HCT116 (cell line): ENCODE measurements around the gene LRSAM1. TPM values are rescaled to one million over a fixed set of nuclear protein-coding genes. Genes with fewer than 3 reads are reported as not detected.

Experiments used
- ATAC-seq: fragments of 200-7000 bp; cut with Tn5 transposase; 2 replicates; pipeline ENCODE4 v1.9.1; 2020; ENCODE audit warnings: mild to moderate bottlenecking, moderate library complexity
- BruUV-seq: library from RNA; stranded (reverse); fragments of 400-500 nt; replicated peaks from 2 replicates; lab custom pipeline; 2021; lab: Mats Ljungman, UMichigan
- CTCF ChIA-PET: fragments of 300-600 bp; sonication (Branson Sonifier 250); formaldehyde crosslinking; loops from one replicate; lab custom pipeline; 2021; ENCODE audit warnings: antibody characterized with exemption; lab: Charles Lee
- POLR2A ChIA-PET: fragments of 300-600, 350-600 bp; sonication (Branson Sonifier 250); formaldehyde crosslinking; loops from one replicate; lab custom pipeline; 2021; ENCODE audit warnings: antibody characterized with exemption; lab: Charles Lee
- RAD21 ChIA-PET, 2 experiments: fragments of 300-600 bp; sonication (Branson Sonifier 250); formaldehyde crosslinking; loops; one replicate each; lab custom pipeline; 2023; ENCODE audit warnings: low total read pairs in 2 of 2; ENCODE audit not compliant: uncharacterized antibody in 2 of 2, unreplicated experiment in 2 of 2, low non-redundant PET in 1 of 2; lab: Charles Lee
- DNase-seq: peaks from one replicate; pipeline ENCODE4 v3.0.0-alpha.2; 2010; ENCODE audit warnings: low read depth, low spot score
- H2AFZ ChIP-seq: fragments of 200-600 bp; shearing (Covaris generic), sonication (generic); 2 replicates; pipeline ENCODE4 v1.6.1; 2017; ENCODE audit warnings: low read depth, mixed run types, mixed read lengths, antibody characterized with exemption, low read length; ENCODE audit not compliant: poor library complexity, severe bottlenecking
- H3K27ac ChIP-seq: 2 replicates; pipeline ENCODE4 v1.5.1; 2012; ENCODE audit warnings: low read depth, low read length
- H3K27me3 ChIP-seq: fragments of 200-600 bp; sonication (generic); 2 replicates; pipeline ENCODE4 v1.6.1; 2016; ENCODE audit warnings: mixed run types, low read length, mixed read lengths; ENCODE audit not compliant: insufficient read depth
- H3K36me3 ChIP-seq, 2 experiments: fragments of 200-500 bp in 1 of 2; fragments of 200-600 bp in 1 of 2; sonication (Bioruptor generic) in 1 of 2; sonication (generic) in 1 of 2; 2 replicates each; pipeline versions ENCODE4 v1.5.1 to v1.6.1; 2014 to 2016; ENCODE audit warnings: low read length in 2 of 2, inconsistent platforms in 1 of 2, mixed read lengths in 1 of 2, mixed run types in 1 of 2; ENCODE audit not compliant: insufficient read depth in 2 of 2, control insufficient read depth in 1 of 2
- H3K4me1 ChIP-seq, 2 experiments: fragments of 200-600 bp in 1 of 2; sonication (generic) in 1 of 2; 2 replicates each; pipeline versions ENCODE4 v1.5.1 to v1.6.1; 2012 to 2017; ENCODE audit warnings: low read length in 2 of 2, inconsistent platforms in 1 of 2, mild to moderate bottlenecking in 1 of 2, mixed read lengths in 1 of 2, mixed run types in 1 of 2, moderate library complexity in 1 of 2; ENCODE audit not compliant: insufficient read depth in 2 of 2, control insufficient read depth in 1 of 2
- H3K4me2 ChIP-seq: fragments of 200-600 bp; sonication (generic); 2 replicates; pipeline ENCODE4 v1.6.1; 2017; ENCODE audit warnings: mixed run types, low read length, mixed read lengths
- H3K4me3 ChIP-seq, 2 experiments: fragments of 200-600 bp in 1 of 2; sonication (generic) in 1 of 2; replicated peaks in 1 of 2; 2 replicates each; pipeline ENCODE4 v1.5.1; 2011 to 2016; ENCODE audit warnings: low read length in 2 of 2, control low read depth in 1 of 2, low read depth in 1 of 2, mild to moderate bottlenecking in 1 of 2, mixed read lengths in 1 of 2, mixed run types in 1 of 2
- H3K79me2 ChIP-seq: fragments of 200-600 bp; sonication (generic); 2 replicates; pipeline ENCODE4 v1.6.1; 2017; ENCODE audit warnings: mild to moderate bottlenecking, mixed run types, low read length, moderate library complexity, mixed read lengths; ENCODE audit not compliant: insufficient read depth
- H3K9ac ChIP-seq: fragments of 200-600 bp; sonication (generic); 2 replicates; pipeline ENCODE4 v1.6.1; 2016; ENCODE audit warnings: low read length, mixed read lengths
- H3K9me2 ChIP-seq: fragments of 200-600 bp; sonication (generic), shearing (Covaris generic); 2 replicates; pipeline ENCODE4 v1.6.1; 2017; ENCODE audit warnings: mixed run types, mild to moderate bottlenecking, moderate library complexity; ENCODE audit not compliant: insufficient read depth
- H3K9me3 ChIP-seq, 2 experiments: fragments of 200-500 bp in 1 of 2; fragments of 200-600 bp in 1 of 2; sonication (Bioruptor generic) in 1 of 2; sonication (generic) in 1 of 2; 2 replicates each; pipeline ENCODE4 v1.6.1; 2014 to 2017; ENCODE audit warnings: low read length in 2 of 2, mixed read lengths in 2 of 2, inconsistent platforms in 1 of 2, low read depth in 1 of 2, mild to moderate bottlenecking in 1 of 2, mixed run types in 1 of 2, moderate library complexity in 1 of 2; ENCODE audit not compliant: control insufficient read depth in 1 of 2, insufficient read depth in 1 of 2
- H4K20me1 ChIP-seq: fragments of 200-600 bp; sonication (generic), shearing (Covaris generic); 2 replicates; pipeline ENCODE4 v1.6.1; 2017; ENCODE audit warnings: mixed run types, mild to moderate bottlenecking, moderate library complexity; ENCODE audit not compliant: insufficient read depth
- CBX3 ChIP-seq: IDR thresholded peaks from 2 replicates; pipeline ENCODE4 v1.6.1; 2012; ENCODE audit warnings: low read depth
- CEBPB ChIP-seq: IDR thresholded peaks from 2 replicates; pipeline ENCODE4 v1.6.1; 2012; ENCODE audit warnings: low read depth
- EGR1 ChIP-seq: IDR thresholded peaks from 2 replicates; pipeline ENCODE4 v1.6.1; 2012; ENCODE audit warnings: low read depth
- ELF1 ChIP-seq: IDR thresholded peaks from 2 replicates; pipeline ENCODE4 v1.6.1; 2012; ENCODE audit warnings: low read depth, borderline replicate concordance
- EZH2phosphoT487 ChIP-seq: fragments of 200-600 bp; IDR thresholded peaks from 2 replicates; pipeline ENCODE4 v1.6.1; 2018; ENCODE audit warnings: antibody characterized with exemption, borderline replicate concordance
- FOSL1 ChIP-seq: IDR thresholded peaks from 2 replicates; pipeline ENCODE4 v1.6.1; 2012; ENCODE audit warnings: low read depth
- POLR2A ChIP-seq: IDR thresholded peaks from 2 replicates; pipeline ENCODE4 v1.7.0; 2011; ENCODE audit warnings: borderline replicate concordance; ENCODE audit not compliant: insufficient read depth, insufficient read length; ENCODE audit errors: extremely low read depth
- POLR2AphosphoS5 ChIP-seq: IDR thresholded peaks from 2 replicates; pipeline ENCODE4 v1.6.1; 2011; ENCODE audit warnings: mild to moderate bottlenecking, low read depth, low read length, moderate library complexity
- RAD21 ChIP-seq: IDR thresholded peaks from 2 replicates; pipeline ENCODE4 v1.6.1; 2012; ENCODE audit warnings: low read depth, mild to moderate bottlenecking
- SRF ChIP-seq: IDR thresholded peaks from 2 replicates; pipeline ENCODE4 v1.6.1; 2012; ENCODE audit warnings: low read depth
- TCF7L2 ChIP-seq: IDR thresholded peaks from 2 replicates; pipeline ENCODE4 v1.7.0; 2011; ENCODE audit warnings: borderline replicate concordance, inconsistent platforms; ENCODE audit not compliant: insufficient read depth, insufficient read length; ENCODE audit errors: extremely low read depth
- YY1 ChIP-seq: IDR thresholded peaks from 2 replicates; pipeline ENCODE4 v1.6.1; 2011; ENCODE audit warnings: low read length, low read depth, moderate library complexity, mild to moderate bottlenecking; ENCODE audit not compliant: insufficient replicate concordance; ENCODE audit errors: extremely low read depth
- ZNF274 ChIP-seq: fragments of 200-500 bp; sonication (Bioruptor generic); IDR thresholded peaks from 2 replicates; pipeline ENCODE4 v1.6.1; 2014; ENCODE audit warnings: mild to moderate bottlenecking, low read depth, low read length, inconsistent platforms
- intact Hi-C: fragments of 100-400 bp; cut with micrococcal nuclease; formaldehyde crosslinking; loops from 2 replicates; pipeline ENCODE4 v1.10.0; 2022
- total RNA-seq: library from RNA; stranded (reverse); gene quantifications from one replicate; pipeline ENCODE4 v1.2.1, GENCODE V29; 2021; ENCODE audit not compliant: unreplicated experiment
- TF ChIP-seq, protein P1 (sequence below), 3 experiments: fragments of 200-600 bp in 1 of 3; sonication (generic) in 1 of 3; IDR thresholded peaks in 2 of 3; conservative IDR thresholded peaks in 1 of 3; 2 replicates each; pipeline ENCODE4 v1.5.1; 2012 to 2017; ENCODE audit warnings: low read depth in 2 of 3, low read length in 2 of 3, antibody characterized with exemption in 1 of 3, borderline replicate concordance in 1 of 3, control low read depth in 1 of 3, mild to moderate bottlenecking in 1 of 3, mixed read lengths in 1 of 3, mixed run types in 1 of 3, moderate library complexity in 1 of 3; ENCODE audit not compliant: insufficient read depth in 1 of 3
- TF ChIP-seq, protein P2 (sequence below): IDR thresholded peaks from 2 replicates; pipeline ENCODE4 v1.6.1; 2012
- TF ChIP-seq, protein P3 (sequence below): IDR thresholded peaks from 2 replicates; pipeline ENCODE4 v1.6.1; 2011; ENCODE audit warnings: mild to moderate bottlenecking, low read length, moderate library complexity; ENCODE audit not compliant: insufficient replicate concordance; ENCODE audit errors: extremely low read depth

LRSAM1 gene
- total RNA-seq, 1 experiment from 2014 or later: 25.9 TPM

DNA sequence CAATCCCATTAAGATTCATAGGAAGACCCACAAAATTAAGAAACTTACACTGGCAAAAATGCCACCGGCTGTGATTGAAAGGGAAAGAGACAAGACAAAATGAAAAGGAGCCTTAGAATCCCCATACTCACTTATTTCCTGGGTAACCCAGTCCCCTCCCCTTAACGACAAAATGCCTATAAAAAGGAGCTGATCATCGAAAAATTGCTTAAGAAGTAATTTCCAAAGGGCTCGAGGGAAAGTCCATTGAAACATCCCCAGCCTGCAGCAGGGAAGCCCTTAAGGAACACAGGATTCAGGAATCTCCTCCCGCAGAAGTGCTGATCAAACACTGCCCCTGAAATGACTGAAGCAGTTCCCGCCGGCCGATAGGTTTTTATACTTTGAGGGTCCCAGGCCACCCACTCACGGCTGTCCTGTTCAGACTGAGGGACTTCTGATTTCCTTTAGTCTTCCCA, 27.8 kb upstream of the LRSAM1 start:
- no peaks in the 10 kb centered on the region for H3K9me3 ChIP-seq
- no peak for ATAC-seq
- CTCF ChIA-PET: interaction anchor here (1.0 to 1.6 kb wide), 3 partner anchors 11 to 483 kb away, joined by 3 to 4 read pairs (median 3); partner anchors contain the start of gene SLC2A8

More for the DNA sequence above, 27.8 kb upstream of the LRSAM1 start:
- H3K4me3 ChIP-seq: peak overlapping the region; percentile 98 to 99
- intact Hi-C loops: no loop called here
- H3K36me3 ChIP-seq: no peaks in the 10 kb centered on the region; a peak in 1 of 4 replicates
- POLR2A ChIA-PET: interaction anchor here (1.0 to 2.0 kb wide), 5 partner anchors 8 to 27 kb away, joined by 3 to 9 read pairs (median 5); partner anchors contain the start of gene SLC2A8
- no peaks in the 10 kb centered on the region for H3K27me3 ChIP-seq
- H4K20me1 ChIP-seq: no peaks in the 10 kb centered on the region
- DNase-seq: no peak
- H2AFZ ChIP-seq: peak overlapping the region; percentile 63
- H3K27ac ChIP-seq: peak overlapping the region; percentile 92
- peaks cover 3 to 34% of the 10 kb centered on the region in 2 experiments; a peak in 3 of 4 replicates for H3K4me1 ChIP-seq
- no peaks in the 10 kb centered on the region for H3K9me2 ChIP-seq
- TSS peak; percentile 83 for BruUV-seq
- H3K4me2 ChIP-seq: peak overlapping the region; percentile 97
- TF ChIP-seq YY1 (no peak), ZNF274 (no peak), POLR2AphosphoS5 (no peak), FOSL1 (no peak), TCF7L2 (no peak), SRF (no peak), RAD21 (no peak), EZH2phosphoT487 (no peak), CBX3 (no peak), ELF1 (no peak), EGR1 (no peak), POLR2A (no peak), CEBPB (no peak)
- TF ChIP-seq, protein P1, sequence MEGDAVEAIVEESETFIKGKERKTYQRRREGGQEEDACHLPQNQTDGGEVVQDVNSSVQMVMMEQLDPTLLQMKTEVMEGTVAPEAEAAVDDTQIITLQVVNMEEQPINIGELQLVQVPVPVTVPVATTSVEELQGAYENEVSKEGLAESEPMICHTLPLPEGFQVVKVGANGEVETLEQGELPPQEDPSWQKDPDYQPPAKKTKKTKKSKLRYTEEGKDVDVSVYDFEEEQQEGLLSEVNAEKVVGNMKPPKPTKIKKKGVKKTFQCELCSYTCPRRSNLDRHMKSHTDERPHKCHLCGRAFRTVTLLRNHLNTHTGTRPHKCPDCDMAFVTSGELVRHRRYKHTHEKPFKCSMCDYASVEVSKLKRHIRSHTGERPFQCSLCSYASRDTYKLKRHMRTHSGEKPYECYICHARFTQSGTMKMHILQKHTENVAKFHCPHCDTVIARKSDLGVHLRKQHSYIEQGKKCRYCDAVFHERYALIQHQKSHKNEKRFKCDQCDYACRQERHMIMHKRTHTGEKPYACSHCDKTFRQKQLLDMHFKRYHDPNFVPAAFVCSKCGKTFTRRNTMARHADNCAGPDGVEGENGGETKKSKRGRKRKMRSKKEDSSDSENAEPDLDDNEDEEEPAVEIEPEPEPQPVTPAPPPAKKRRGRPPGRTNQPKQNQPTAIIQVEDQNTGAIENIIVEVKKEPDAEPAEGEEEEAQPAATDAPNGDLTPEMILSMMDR (IDR thresholded peaks at IDR 0.05 in 2 of 3, conservative IDR thresholded peaks at IDR 0.05 in 1 of 3; ENCODE audit: borderline replicate concordance in 1 of 3, insufficient read depth in 1 of 3, low read depth in 2 of 3, low read length in 2 of 3): no peak
- TF ChIP-seq, protein P2, sequence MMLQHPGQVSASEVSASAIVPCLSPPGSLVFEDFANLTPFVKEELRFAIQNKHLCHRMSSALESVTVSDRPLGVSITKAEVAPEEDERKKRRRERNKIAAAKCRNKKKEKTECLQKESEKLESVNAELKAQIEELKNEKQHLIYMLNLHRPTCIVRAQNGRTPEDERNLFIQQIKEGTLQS: no peak
- TF ChIP-seq, protein P3, sequence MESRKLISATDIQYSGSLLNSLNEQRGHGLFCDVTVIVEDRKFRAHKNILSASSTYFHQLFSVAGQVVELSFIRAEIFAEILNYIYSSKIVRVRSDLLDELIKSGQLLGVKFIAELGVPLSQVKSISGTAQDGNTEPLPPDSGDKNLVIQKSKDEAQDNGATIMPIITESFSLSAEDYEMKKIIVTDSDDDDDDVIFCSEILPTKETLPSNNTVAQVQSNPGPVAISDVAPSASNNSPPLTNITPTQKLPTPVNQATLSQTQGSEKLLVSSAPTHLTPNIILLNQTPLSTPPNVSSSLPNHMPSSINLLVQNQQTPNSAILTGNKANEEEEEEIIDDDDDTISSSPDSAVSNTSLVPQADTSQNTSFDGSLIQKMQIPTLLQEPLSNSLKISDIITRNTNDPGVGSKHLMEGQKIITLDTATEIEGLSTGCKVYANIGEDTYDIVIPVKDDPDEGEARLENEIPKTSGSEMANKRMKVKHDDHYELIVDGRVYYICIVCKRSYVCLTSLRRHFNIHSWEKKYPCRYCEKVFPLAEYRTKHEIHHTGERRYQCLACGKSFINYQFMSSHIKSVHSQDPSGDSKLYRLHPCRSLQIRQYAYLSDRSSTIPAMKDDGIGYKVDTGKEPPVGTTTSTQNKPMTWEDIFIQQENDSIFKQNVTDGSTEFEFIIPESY: no peak
- TF ChIP-seq, all 23 proteins: peak for 0
- peak overlapping the region; percentile 86 for H3K9ac ChIP-seq
- H3K79me2 ChIP-seq: peaks cover 46% of the 10 kb centered on the region
- RAD21 ChIA-PET: no interaction called here
